LNCaP clone FGC (cell line): ENCODE data around the gene MYH6.

Experiments used
- DNase-seq: peaks from one replicate; pipeline ENCODE4 v3.0.0-alpha.2; 2011; ENCODE audit warnings: low read depth
- H3K4me3 ChIP-seq: 2 replicates; pipeline ENCODE4 v1.5.1; 2011; ENCODE audit warnings: mild to moderate bottlenecking, low read depth, low read length, control low read depth
- CTCF ChIP-seq: IDR thresholded peaks from 2 replicates; pipeline ENCODE4 v1.5.1; 2012; ENCODE audit warnings: mild to moderate bottlenecking; ENCODE audit not compliant: control insufficient read depth, insufficient read depth; ENCODE audit errors: extremely low read depth

Gene MYH6

DNA sequence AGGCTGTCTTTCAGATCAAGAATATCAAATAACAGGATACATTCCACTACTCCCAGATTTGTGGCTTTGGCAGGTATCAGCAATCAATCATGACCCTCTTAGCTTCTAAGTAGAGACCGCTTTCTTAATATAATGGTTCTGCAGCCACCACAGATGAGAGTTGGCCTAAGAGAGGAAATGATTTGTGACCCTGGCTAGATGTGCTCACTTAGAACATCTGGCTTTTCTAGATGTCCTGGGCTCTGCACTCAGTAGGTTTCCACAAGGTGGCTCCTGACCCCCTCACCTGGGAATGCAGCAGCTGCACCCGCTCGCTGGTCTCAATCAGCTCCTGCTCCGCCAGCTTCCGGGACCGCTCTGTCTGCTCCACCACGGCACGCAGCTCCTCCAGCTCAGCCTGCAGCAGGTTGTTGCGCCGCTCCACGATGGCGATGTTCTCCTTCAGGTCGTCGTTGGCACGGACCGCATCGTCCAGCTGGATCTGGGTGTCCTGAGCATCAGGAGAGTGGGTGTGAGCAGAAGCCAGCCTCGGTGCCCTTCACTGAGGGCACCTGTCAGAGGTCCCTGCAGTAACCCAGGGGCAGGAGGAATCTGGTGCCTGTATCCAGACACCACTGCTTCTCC, 22.3 kb downstream of the MYH6 start:
- no peak overlapping the region for H3K4me3 ChIP-seq
- TF ChIP-seq CTCF, result no peak
- no peak for DNase-seq

DNA sequence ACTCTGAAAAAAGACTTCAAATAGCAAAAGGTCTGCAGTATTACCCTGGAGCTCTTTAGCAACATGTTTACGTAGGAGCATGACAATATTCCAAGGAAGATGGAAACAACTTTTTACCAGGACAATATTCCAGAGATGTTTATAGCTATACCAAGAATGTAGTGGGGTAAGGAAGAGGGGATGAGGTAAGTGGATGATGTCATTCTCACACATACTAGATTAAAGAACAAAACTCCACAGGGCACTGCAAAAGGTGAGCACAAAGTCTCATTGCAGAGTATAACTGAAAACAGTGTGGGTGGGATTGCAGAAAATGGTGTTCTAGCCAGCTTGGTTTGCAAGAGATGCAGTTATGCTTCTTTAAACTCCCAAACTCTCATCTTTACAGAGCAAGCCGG, 22.8 kb downstream of the MYH6 start:
- no peak for TF ChIP-seq CTCF
- DNase-seq, result no peak
- no peak overlapping the region for H3K4me3 ChIP-seq

- no peak for TF ChIP-seq CTCF
- no peak overlapping the region for H3K4me3 ChIP-seq
- no peak for DNase-seq
Observed at GRCh38 chr14:23384364-23385080, 23.6 kb downstream of the MYH6 start.

GRCh38 chr14:23382731-23383440, 25.2 kb downstream of the MYH6 start:
- H3K4me3 ChIP-seq, result no peak overlapping the region
- DNase-seq, result no peak
- no peak for TF ChIP-seq CTCF

DNA sequence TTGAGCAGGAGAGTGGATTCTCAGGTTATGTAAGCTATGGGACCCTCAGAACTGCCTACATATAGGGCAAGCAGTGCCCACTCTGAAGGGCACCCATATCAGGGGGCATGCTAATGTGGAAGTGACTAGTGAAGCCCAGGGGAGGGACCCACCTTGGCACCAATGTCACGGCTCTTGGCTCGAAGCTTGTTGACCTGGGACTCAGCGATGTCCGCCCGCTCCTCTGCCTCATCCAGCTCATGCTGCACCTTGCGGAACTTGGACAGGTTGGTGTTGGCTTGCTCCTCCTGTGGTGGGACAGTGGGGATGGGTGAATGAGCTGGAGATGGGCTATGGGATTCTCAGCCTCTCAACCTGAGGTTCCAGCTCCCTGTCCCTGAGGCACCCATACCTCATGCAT, 25.8 kb downstream of the MYH6 start:
- no peak for DNase-seq
- no peak for TF ChIP-seq CTCF
- no peak overlapping the region for H3K4me3 ChIP-seq

GRCh38 chr14:23381871-23382270, 26.2 kb downstream of the MYH6 start:
- no peak for DNase-seq
- no peak overlapping the region for H3K4me3 ChIP-seq
- no peak for TF ChIP-seq CTCF
